Vagina (tissue), 2 donors: ENCODE data around the gene CLCF1. TPM values are rescaled to one million over a fixed set of nuclear protein-coding genes. Genes with fewer than 3 reads are reported as not detected.

Experiments
- DNase-seq, 2 donors: peaks; one replicate each; pipeline ENCODE4 v3.0.0-alpha.2; 2017; ENCODE audit errors: extremely low spot score in 2 of 2
- H3K27ac ChIP-seq: fragments of 200-600 bp; sonication (generic); one replicate; pipeline ENCODE4 v1.5.1; 2019
- H3K27me3 ChIP-seq: fragments of 200-600 bp; sonication (generic); one replicate; pipeline ENCODE4 v1.5.1; 2019
- H3K36me3 ChIP-seq, 2 donors: fragments of 200-600 bp; sonication (generic); one replicate each; pipeline ENCODE4 v1.5.1; 2017 to 2019
- H3K4me1 ChIP-seq: fragments of 200-600 bp; sonication (generic); one replicate; pipeline ENCODE4 v1.5.1; 2019
- H3K4me3 ChIP-seq, 2 donors: fragments of 200-600 bp; sonication (generic); 1 replicate in 1 of 2; 2 replicates in 1 of 2; pipeline ENCODE4 v1.5.1; 2016 to 2019
- H3K9me3 ChIP-seq: fragments of 200-600 bp; sonication (generic); one replicate; pipeline ENCODE4 v1.5.1; 2019
- POLR2A ChIP-seq, 2 donors: fragments of 450-650 bp; IDR thresholded peaks; one replicate each; pipeline ENCODE4 v1.6.1; 2017; ENCODE audit warnings: antibody characterized with exemption in 2 of 2, mild to moderate bottlenecking in 2 of 2, moderate library complexity in 2 of 2
- POLR2AphosphoS5 ChIP-seq, 2 donors: sonication (generic); formaldehyde crosslinking; IDR thresholded peaks; one replicate each; pipeline ENCODE4 v1.9.0; 2017; ENCODE audit warnings: antibody characterized with exemption in 2 of 2, mild to moderate bottlenecking in 2 of 2, low read depth in 1 of 2; ENCODE audit not compliant: insufficient read depth in 1 of 2
- intact Hi-C: fragments of 100-400 bp; cut with DNase I; formaldehyde crosslinking; loops from one replicate; pipeline ENCODE4 v1.15.1; 2023
- total RNA-seq: library from RNA; depleted of rRNA; stranded (reverse); fragments of >200 nt; gene quantifications from one replicate; pipeline ENCODE4 v1.2.3, GENCODE V29; 2016
- TF ChIP-seq, protein P1 (sequence below), 3 experiments: fragments of 450-650 bp in 2 of 3; fragments of 200-600 bp in 1 of 3; sonication (generic) in 1 of 3; IDR thresholded peaks; one replicate each; pipeline ENCODE4 v1.5.1; 2017 to 2019; ENCODE audit warnings: antibody characterized with exemption in 3 of 3, mild to moderate bottlenecking in 2 of 3, moderate library complexity in 2 of 3

The CLCF1 gene
- total RNA-seq, 1 donor from 2014 or later = 20.6 TPM

GRCh38 chr11:67408437-67409200 lies 35.2 kb upstream of the CLCF1 start:
- no peak overlapping the region for H3K27ac ChIP-seq
- no peaks in the 10 kb centered on the region for H3K36me3 ChIP-seq
- H3K4me3 ChIP-seq = no peak overlapping the region
- DNase-seq = no peak
- no peaks in the 10 kb centered on the region for H3K4me1 ChIP-seq
- no peaks in the 10 kb centered on the region for H3K27me3 ChIP-seq
- TF ChIP-seq POLR2A (IDR thresholded peaks at IDR 0.05) = no peak
- TF ChIP-seq, protein P1, sequence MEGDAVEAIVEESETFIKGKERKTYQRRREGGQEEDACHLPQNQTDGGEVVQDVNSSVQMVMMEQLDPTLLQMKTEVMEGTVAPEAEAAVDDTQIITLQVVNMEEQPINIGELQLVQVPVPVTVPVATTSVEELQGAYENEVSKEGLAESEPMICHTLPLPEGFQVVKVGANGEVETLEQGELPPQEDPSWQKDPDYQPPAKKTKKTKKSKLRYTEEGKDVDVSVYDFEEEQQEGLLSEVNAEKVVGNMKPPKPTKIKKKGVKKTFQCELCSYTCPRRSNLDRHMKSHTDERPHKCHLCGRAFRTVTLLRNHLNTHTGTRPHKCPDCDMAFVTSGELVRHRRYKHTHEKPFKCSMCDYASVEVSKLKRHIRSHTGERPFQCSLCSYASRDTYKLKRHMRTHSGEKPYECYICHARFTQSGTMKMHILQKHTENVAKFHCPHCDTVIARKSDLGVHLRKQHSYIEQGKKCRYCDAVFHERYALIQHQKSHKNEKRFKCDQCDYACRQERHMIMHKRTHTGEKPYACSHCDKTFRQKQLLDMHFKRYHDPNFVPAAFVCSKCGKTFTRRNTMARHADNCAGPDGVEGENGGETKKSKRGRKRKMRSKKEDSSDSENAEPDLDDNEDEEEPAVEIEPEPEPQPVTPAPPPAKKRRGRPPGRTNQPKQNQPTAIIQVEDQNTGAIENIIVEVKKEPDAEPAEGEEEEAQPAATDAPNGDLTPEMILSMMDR (IDR thresholded peaks at IDR 0.05) = no peak
- H3K9me3 ChIP-seq = no peaks in the 10 kb centered on the region
- intact Hi-C loops = loop anchor here (10.0 kb wide), 2 partner anchors 56 to 206 kb away; partner anchors contain the start of gene TMEM134

GRCh38 chr11:67407688-67408163 lies 34.3 kb upstream of the CLCF1 start:
- no peak for DNase-seq
- Histone ChIP-seq H3K27ac (no peak overlapping the region), H3K36me3 (no peaks in the 10 kb centered on the region), H3K4me3 (no peak overlapping the region), H3K4me1 (peaks cover 4% of the 10 kb centered on the region), H3K27me3 (no peaks in the 10 kb centered on the region), H3K9me3 (no peaks in the 10 kb centered on the region)
- TF ChIP-seq POLR2AphosphoS5 (IDR thresholded peaks at IDR 0.05; ENCODE audit: insufficient read depth in 1 of 2, low read depth in 1 of 2) = no peak
- intact Hi-C loops = loop anchor here (10.0 kb wide), 2 partner anchors 57 to 207 kb away; partner anchors contain the start of gene TMEM134

- H3K9me3 ChIP-seq = no peaks in the 10 kb centered on the region
- no peaks in the 10 kb centered on the region for H3K27me3 ChIP-seq
- no peak overlapping the region for H3K4me3 ChIP-seq
- H3K27ac ChIP-seq = no peak overlapping the region
- TF ChIP-seq, protein P1 (IDR thresholded peaks at IDR 0.05) = no peak
- TF ChIP-seq POLR2A (IDR thresholded peaks at IDR 0.05) (no peak), POLR2AphosphoS5 (IDR thresholded peaks at IDR 0.05; ENCODE audit: insufficient read depth in 1 of 2, low read depth in 1 of 2) (no peak)
- intact Hi-C loops = loop anchor here (10.0 kb wide), 2 partner anchors 58 to 208 kb away; partner anchors contain the start of gene TMEM134
- DNase-seq = no peak
- H3K4me1 ChIP-seq = peaks cover 10% of the 10 kb centered on the region
- H3K36me3 ChIP-seq = no peaks in the 10 kb centered on the region
Measured at GRCh38 chr11:67406969-67407687, 33.7 kb upstream of the CLCF1 start.

DNA sequence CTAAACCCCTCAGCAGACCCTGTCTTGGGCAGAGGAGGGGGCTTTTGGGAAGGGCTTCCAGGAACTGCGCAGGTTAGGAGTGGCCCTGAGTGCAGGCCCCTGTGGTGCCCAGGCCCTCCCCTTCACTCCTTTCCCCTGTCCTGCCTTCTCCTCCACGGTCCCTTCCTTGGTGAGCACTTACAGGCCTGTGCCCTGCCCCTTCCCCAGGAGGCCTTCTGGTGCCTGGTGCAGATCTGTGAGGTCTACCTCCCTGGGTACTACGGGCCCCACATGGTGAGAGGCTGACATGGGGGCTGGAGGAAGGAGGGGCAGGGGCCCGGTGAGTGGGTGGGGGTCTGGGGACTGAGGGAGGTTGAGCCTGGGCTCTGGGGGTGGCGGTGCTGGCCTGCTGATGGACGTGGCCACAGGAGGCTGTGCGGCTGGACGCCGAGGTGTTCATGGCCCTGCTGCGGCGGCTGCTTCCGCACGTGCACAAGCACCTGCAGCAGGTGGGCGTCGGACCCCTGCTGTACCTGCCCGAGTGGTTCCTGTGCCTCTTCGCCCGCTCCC lies 33.1 kb upstream of the CLCF1 start:
- Histone ChIP-seq H3K9me3 (no peaks in the 10 kb centered on the region), H3K4me3 (no peak overlapping the region), H3K4me1 (peaks cover 11% of the 10 kb centered on the region), H3K27me3 (no peaks in the 10 kb centered on the region), H3K36me3 (no peaks in the 10 kb centered on the region), H3K27ac (no peak overlapping the region)
- no peak for TF ChIP-seq POLR2AphosphoS5 (IDR thresholded peaks at IDR 0.05; ENCODE audit: insufficient read depth in 1 of 2, low read depth in 1 of 2)
- TF ChIP-seq POLR2A (IDR thresholded peaks at IDR 0.05) = no peak
- TF ChIP-seq, protein P1 (IDR thresholded peaks at IDR 0.05) = no peak
- intact Hi-C loops = loop anchor here (10.0 kb wide), 2 partner anchors 58 to 208 kb away; partner anchors contain the start of gene TMEM134
- DNase-seq = no peak

DNA sequence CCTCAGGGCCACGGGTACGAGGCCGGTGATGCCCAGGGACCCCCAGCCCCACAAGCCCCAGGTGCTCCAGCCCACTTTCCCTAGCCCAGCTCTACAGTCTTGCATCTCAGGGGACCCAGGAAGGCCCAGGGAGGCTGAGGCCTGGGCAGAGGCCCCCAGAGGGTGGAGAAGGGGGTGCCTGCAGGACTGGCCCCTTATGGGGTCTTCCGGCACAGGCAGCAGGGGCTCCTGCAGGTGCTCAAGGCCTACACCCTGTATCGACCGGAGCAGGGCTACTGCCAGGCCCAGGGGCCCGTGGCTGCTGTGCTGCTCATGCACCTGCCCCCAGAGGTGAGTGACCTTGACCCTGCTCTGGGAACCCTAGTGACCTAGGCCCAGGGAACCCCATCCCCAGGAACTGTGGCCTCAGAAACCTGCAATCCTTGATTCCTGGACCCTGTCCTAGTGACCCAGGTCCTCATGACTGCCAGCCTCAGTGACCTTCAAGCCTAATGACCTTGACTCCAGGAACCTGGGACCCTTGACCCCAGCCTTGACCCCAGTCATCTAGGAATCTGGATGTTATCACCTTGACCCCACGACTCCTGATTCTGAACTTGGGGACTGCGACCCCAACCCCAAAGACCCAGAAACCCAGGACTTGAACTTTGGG lies 32.4 kb upstream of the CLCF1 start:
- DNase-seq = no peak
- TF ChIP-seq POLR2AphosphoS5 (IDR thresholded peaks at IDR 0.05; ENCODE audit: insufficient read depth in 1 of 2, low read depth in 1 of 2) (no peak), POLR2A (IDR thresholded peaks at IDR 0.05) (no peak)
- TF ChIP-seq, protein P1 (IDR thresholded peaks at IDR 0.05) = no peak
- Histone ChIP-seq H3K27me3 (no peaks in the 10 kb centered on the region), H3K4me1 (peaks cover 15% of the 10 kb centered on the region), H3K4me3 (no peak overlapping the region), H3K27ac (no peak overlapping the region), H3K9me3 (no peaks in the 10 kb centered on the region), H3K36me3 (no peaks in the 10 kb centered on the region)
- intact Hi-C loops = loop anchor here (10.0 kb wide), 2 partner anchors 59 to 209 kb away; partner anchors contain the start of gene TMEM134
